Measurements from ENCODE around the gene PGM2.

PGM2 gene

DNA sequence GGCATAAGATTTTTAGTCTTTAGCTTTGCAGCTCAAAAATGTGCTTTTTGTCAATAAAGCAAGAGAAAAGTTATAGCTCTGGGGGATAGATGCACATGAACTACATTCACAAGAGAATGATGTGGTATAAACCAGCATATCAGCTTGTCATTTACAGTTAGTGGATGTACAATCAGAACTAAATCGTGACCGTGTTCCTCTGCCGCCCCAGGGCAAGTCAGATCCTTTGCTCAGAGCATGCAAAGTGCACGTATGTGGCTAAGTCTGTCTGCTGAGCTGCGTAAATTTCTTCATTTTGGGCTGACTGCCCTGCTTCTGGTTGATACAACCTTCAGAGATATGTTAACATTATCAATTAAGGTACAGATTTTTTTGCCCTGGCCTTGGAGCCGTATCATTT, 9.3 kb downstream of the PGM2 start:
- TF ChIP-seq, protein P1, sequence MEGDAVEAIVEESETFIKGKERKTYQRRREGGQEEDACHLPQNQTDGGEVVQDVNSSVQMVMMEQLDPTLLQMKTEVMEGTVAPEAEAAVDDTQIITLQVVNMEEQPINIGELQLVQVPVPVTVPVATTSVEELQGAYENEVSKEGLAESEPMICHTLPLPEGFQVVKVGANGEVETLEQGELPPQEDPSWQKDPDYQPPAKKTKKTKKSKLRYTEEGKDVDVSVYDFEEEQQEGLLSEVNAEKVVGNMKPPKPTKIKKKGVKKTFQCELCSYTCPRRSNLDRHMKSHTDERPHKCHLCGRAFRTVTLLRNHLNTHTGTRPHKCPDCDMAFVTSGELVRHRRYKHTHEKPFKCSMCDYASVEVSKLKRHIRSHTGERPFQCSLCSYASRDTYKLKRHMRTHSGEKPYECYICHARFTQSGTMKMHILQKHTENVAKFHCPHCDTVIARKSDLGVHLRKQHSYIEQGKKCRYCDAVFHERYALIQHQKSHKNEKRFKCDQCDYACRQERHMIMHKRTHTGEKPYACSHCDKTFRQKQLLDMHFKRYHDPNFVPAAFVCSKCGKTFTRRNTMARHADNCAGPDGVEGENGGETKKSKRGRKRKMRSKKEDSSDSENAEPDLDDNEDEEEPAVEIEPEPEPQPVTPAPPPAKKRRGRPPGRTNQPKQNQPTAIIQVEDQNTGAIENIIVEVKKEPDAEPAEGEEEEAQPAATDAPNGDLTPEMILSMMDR (IDR thresholded peaks at IDR 0.05; ENCODE audit: insufficient read depth, low read length, missing control alignments), result no peak
- ChIA-PET POLR2A (interaction anchor here (0.6 kb wide), 1 partner anchor 22 kb away, joined by 3 read pairs; no protein-coding TSS in a partner anchor), CTCF (interaction anchor here (1.3 to 1.5 kb wide), 2 partner anchors 10 to 31 kb away, joined by 6 to 13 read pairs; partner anchors contain the start of gene PGM2)
- no peak overlapping the region for H3K4me3 ChIP-seq (ENCODE audit: low read depth, low read length)
- no peak for DNase-seq (ENCODE audit: low read depth, low spot score)

DNA sequence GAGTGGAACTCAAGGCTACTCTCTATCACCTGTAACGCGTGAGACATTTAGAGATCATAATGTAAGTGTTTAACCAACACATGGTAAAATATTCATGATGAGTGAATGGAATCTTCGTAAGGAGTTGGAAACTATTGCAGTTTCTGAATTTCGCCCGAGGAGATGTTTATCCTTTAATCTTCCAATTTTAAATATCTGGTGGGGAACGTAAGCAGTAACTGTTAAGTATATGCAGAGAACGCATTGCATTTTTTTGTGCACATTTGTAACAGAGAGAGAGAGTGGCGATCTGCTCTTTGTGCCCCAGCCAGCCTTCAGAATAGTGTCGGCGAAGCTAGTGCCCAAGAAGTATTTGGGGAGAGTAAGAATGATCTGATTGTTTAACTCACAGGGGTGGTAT, 9.8 kb downstream of the PGM2 start:
- H3K4me3 ChIP-seq (ENCODE audit: low read depth, low read length), result no peak overlapping the region
- ChIA-PET CTCF (interaction anchor here (1.3 to 1.5 kb wide), 2 partner anchors 10 to 32 kb away, joined by 6 to 13 read pairs; partner anchors contain the start of gene PGM2), POLR2A (interaction anchor here (0.6 kb wide), 1 partner anchor 22 kb away, joined by 3 read pairs; no protein-coding TSS in a partner anchor)
- no peak for DNase-seq (ENCODE audit: low read depth, low spot score)
- TF ChIP-seq, protein P1 (IDR thresholded peaks at IDR 0.05; ENCODE audit: insufficient read depth, low read length, missing control alignments), result no peak

DNA sequence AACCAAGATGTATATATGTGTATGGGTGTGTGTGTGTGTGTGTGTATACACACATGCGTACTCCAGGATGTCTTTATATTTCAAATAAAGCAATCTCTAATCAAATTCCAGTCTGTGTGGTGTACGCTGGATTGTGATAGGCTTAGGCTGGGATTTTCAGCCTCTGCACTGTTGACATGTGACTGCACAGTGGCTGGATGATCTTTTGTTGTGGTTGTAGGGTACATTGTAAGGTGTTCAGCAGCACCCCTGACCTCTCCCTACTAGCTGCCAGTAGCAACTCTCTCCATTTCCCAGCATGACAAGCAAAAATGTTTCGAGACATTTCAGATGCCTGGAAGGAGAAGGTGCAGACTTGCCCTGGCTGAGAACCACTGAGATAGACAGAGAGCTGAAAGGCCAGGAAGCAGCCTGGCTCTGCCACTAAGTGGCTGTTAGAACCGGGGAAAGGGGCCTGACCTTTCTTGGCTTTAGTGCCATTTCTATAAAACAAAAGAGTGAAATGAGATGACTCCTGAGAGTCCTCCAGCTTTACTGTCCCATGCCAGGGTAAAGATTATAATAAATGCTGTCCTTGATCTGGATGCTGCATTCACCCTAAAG, 10.5 kb downstream of the PGM2 start:
- POLR2A ChIA-PET, result interaction anchor here (0.7 kb wide), 1 partner anchor 10 kb away, joined by 3 read pairs; the partner anchor contains the start of gene PGM2
- TF ChIP-seq, protein P1 (IDR thresholded peaks at IDR 0.05; ENCODE audit: insufficient read depth, low read length, missing control alignments), result no peak
- CTCF ChIA-PET, result no interaction called here
- no peak for DNase-seq (ENCODE audit: low read depth, low spot score)
- no peak overlapping the region for H3K4me3 ChIP-seq (ENCODE audit: low read depth, low read length)

DNA sequence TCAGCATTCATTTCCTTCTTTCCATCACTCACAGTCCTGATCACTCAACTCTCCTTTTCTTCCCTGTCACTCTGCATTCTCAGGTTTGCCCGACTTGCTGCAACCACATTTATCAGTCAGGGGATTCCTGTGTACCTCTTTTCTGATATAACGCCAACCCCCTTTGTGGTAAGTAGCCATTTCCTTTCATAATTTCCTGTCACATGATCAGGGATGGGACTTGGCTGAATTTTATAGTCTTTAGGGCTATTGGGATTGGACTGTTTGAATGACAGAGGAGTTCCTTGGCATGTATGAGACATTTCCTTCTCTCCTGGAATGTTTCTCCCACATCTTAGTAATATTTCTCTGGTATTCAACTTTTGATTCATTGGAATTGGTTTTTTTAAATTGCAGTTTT, 11.0 kb downstream of the PGM2 start:
- POLR2A ChIA-PET, result no interaction called here
- DNase-seq (ENCODE audit: low read depth, low spot score), result peak; percentile 65
- TF ChIP-seq, protein P1 (IDR thresholded peaks at IDR 0.05; ENCODE audit: insufficient read depth, low read length, missing control alignments), result no peak
- CTCF ChIA-PET, result no interaction called here
- H3K4me3 ChIP-seq (ENCODE audit: low read depth, low read length), result no peak overlapping the region

DNA sequence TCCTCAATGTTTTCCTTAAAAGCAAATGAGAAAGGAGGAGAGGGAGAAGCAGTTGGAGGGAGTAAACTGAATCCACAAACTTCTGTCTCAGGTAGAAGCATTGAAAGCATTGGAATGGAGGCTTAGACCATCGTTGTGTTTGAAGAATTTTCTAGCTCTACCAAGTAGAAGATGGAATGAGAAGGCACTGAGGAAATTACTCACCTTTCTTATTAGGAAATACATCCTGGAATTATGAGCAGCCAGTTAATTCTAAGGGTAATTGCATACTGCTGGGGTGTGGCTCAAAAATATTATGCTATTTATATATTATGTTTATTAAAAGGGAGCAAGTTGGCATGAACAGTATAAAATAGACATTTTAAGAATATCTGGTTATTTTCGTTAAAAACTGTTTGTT, 12.9 kb downstream of the PGM2 start:
- ChIA-PET CTCF (no interaction called here), POLR2A (no interaction called here)
- TF ChIP-seq, protein P1 (IDR thresholded peaks at IDR 0.05; ENCODE audit: insufficient read depth, low read length, missing control alignments), result no peak
- DNase-seq (ENCODE audit: low read depth, low spot score), result no peak
- H3K4me3 ChIP-seq (ENCODE audit: low read depth, low read length), result no peak overlapping the region

DNA sequence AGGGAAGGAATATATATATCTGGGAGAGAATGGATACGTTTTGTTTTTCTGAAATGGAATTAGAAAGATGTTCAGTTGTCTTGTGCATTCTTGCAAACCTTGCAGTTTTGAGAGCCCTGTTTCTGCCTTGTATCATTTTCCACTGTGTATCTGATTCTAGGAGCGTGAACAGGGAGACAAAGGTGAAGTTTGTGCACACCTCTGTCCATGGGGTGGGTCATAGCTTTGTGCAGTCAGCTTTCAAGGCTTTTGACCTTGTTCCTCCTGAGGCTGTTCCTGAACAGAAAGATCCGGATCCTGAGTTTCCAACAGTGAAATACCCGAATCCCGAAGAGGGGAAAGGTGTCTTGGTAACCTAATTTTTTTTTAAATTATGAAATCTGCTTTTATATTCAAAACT, 17.7 kb downstream of the PGM2 start:
- TF ChIP-seq, protein P1 (IDR thresholded peaks at IDR 0.05; ENCODE audit: insufficient read depth, low read length, missing control alignments), result no peak
- no peak overlapping the region for H3K4me3 ChIP-seq (ENCODE audit: low read depth, low read length)
- no peak for DNase-seq (ENCODE audit: low read depth, low spot score)
- CTCF ChIA-PET, result interaction anchor here (1.6 kb wide), 1 partner anchor 10 kb away, joined by 4 read pairs; no protein-coding TSS in a partner anchor
- POLR2A ChIA-PET, result no interaction called here

Data from AG04449 (cell line).